ENCODE data around the gene ATXN7.

DNA sequence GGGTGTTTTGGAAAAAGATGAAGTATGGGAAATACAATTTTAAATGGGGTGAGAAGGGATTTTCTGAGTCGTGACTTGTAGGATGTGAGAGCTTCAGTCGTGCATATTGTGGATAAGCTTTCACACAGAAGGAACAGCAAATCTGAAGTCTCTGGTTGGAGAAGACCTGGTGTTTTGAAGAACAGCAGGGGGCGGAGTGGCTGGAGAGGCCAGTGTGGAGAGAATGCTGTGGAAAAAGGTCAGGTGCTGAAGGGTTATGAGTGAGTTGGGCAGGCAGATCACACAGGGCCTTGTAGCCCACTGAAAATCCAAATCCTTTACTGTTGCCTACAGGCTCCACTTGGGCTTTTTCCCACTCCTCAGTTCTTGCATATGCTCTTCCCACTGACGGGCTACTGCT, 62.6 kb downstream of the ATXN7 start:
- TF ChIP-seq EZH2 (IDR thresholded peaks at IDR 0.05; ENCODE audit: low read length, missing control alignments): no peak
- no peak for TF ChIP-seq CTCF (conservative IDR thresholded peaks at IDR 0.05 in 1 of 2, IDR thresholded peaks at IDR 0.05 in 1 of 2; ENCODE audit: low read depth in 1 of 2, low read length in 2 of 2)

Data from fibroblast of lung (primary cell).